ENCODE measurements around the gene CCDC54.
"Not testable (repeated sequence)": the region's sequence is repeated elsewhere in the genome, so short reads cannot be mapped to it uniquely, and the experiment has no call there.

The CCDC54 gene

GRCh38 chr3:107377151-107377550, at the start of gene CCDC54:
Gene CCDC54 (plus strand): TSS chr3:107377439. CDS start chr3:107377588, 149 bp downstream.
- no peak for DNase-seq (ENCODE audit: low read depth in 2 of 2)

- DNase-seq (ENCODE audit: low read depth in 2 of 2): no peak
These were observed 49.2 kb upstream of the CCDC54 start for GRCh38 chr3:107328069-107328468.

GRCh38 chr3:107329088-107329487, 48.2 kb upstream of the CCDC54 start:
- no peak for DNase-seq (ENCODE audit: low read depth in 2 of 2)

- not testable (repeated sequence) for DNase-seq (ENCODE audit: low read depth in 2 of 2)
These were observed 37.5 kb upstream of the CCDC54 start for GRCh38 chr3:107339690-107340089.

GRCh38 chr3:107344722-107345121, 32.5 kb upstream of the CCDC54 start:
- no peak for DNase-seq (ENCODE audit: low read depth in 2 of 2)

GRCh38 chr3:107345822-107346405, 31.3 kb upstream of the CCDC54 start:
- no peak for DNase-seq (ENCODE audit: low read depth in 2 of 2)

- DNase-seq (ENCODE audit: low read depth in 2 of 2): no peak
These were observed 30.7 kb upstream of the CCDC54 start for GRCh38 chr3:107346564-107346963.

GRCh38 chr3:107347751-107348150, 29.5 kb upstream of the CCDC54 start:
- DNase-seq (ENCODE audit: low read depth in 2 of 2): no peak

- DNase-seq (ENCODE audit: low read depth in 2 of 2): no peak
These were observed 20.5 kb upstream of the CCDC54 start for GRCh38 chr3:107356706-107357105.

- DNase-seq (ENCODE audit: low read depth in 2 of 2): no peak
These were observed 15.6 kb upstream of the CCDC54 start for GRCh38 chr3:107361633-107362032.

- DNase-seq (ENCODE audit: low read depth in 2 of 2): no peak
These were observed 12.2 kb upstream of the CCDC54 start for GRCh38 chr3:107365051-107365450.

- DNase-seq (ENCODE audit: low read depth in 2 of 2): no peak
These were observed 10.5 kb upstream of the CCDC54 start for GRCh38 chr3:107366766-107367165.

- DNase-seq (ENCODE audit: low read depth in 2 of 2): peak; percentile 61 to 62
These were observed 9.9 kb upstream of the CCDC54 start for GRCh38 chr3:107367353-107367752.

GRCh38 chr3:107368654-107369398, 8.4 kb upstream of the CCDC54 start:
- no peak for DNase-seq (ENCODE audit: low read depth in 2 of 2)

GRCh38 chr3:107369791-107370190, 7.4 kb upstream of the CCDC54 start:
- DNase-seq (ENCODE audit: low read depth in 2 of 2): peak in 1 of 2 experiments; percentile 5

GRCh38 chr3:107370907-107371306, 6.3 kb upstream of the CCDC54 start:
- no peak for DNase-seq (ENCODE audit: low read depth in 2 of 2)

GRCh38 chr3:107372506-107372905, 4.7 kb upstream of the CCDC54 start:
- DNase-seq (ENCODE audit: low read depth in 2 of 2): no peak

GRCh38 chr3:107373896-107374295, 3.3 kb upstream of the CCDC54 start:
- DNase-seq (ENCODE audit: low read depth in 2 of 2): no peak

GRCh38 chr3:107375682-107376081, 1.6 kb upstream of the CCDC54 start:
- no peak for DNase-seq (ENCODE audit: low read depth in 2 of 2)

GRCh38 chr3:107382631-107383030, 5.4 kb downstream of the CCDC54 start:
- DNase-seq (ENCODE audit: low read depth in 2 of 2): no peak

GRCh38 chr3:107384428-107384827, 7.2 kb downstream of the CCDC54 start:
- no peak for DNase-seq (ENCODE audit: low read depth in 2 of 2)

GRCh38 chr3:107384907-107385306, 7.7 kb downstream of the CCDC54 start:
- DNase-seq (ENCODE audit: low read depth in 2 of 2): no peak

GRCh38 chr3:107387555-107387954, 10.3 kb downstream of the CCDC54 start:
- no peak for DNase-seq (ENCODE audit: low read depth in 2 of 2)
